ENCODE measurements around the gene PGM2. TPM values are rescaled to one million over a fixed set of nuclear protein-coding genes. Genes with fewer than 3 reads are reported as not detected.

The PGM2 gene
- total RNA-seq, 2 experiments from 2014 or later: 67.4 to 108 TPM

- no peak for TF ChIP-seq EZH2phosphoT487 (IDR thresholded peaks at IDR 0.05; ENCODE audit: borderline replicate concordance, low read depth, low read length)
- no peak for TF ChIP-seq CTCF (conservative IDR thresholded peaks at IDR 0.05; ENCODE audit: low read length)
- H3K4me3 ChIP-seq (ENCODE audit: low read depth, low read length, poor library complexity, severe bottlenecking): no peak overlapping the region
- no TSS peak for BruUV-seq (replicated peaks)
- DNase-seq (ENCODE audit: low spot score): no peak
- H3K4me1 ChIP-seq (ENCODE audit: insufficient read depth, low read length, poor library complexity, severe bottlenecking): no peaks in the 10 kb centered on the region
- ChIA-PET CTCF (ENCODE audit: unreplicated experiment) (no interaction called here), POLR2A (interaction anchor here (2.0 kb wide), 1 partner anchor 21 kb away, joined by 13 read pairs; no protein-coding TSS in a partner anchor)
- H3K9me2 ChIP-seq (ENCODE audit: insufficient read depth, low read length): no peaks in the 10 kb centered on the region
- H3K4me2 ChIP-seq (ENCODE audit: low read length): no peak overlapping the region
- peaks cover 10% of the 10 kb centered on the region for H3K36me3 ChIP-seq (ENCODE audit: insufficient read depth, low read length)
- no peaks in the 10 kb centered on the region for H4K20me1 ChIP-seq (ENCODE audit: insufficient read depth, low read length)
- H2AFZ ChIP-seq (ENCODE audit: low read length): no peak overlapping the region
- H3K79me2 ChIP-seq (ENCODE audit: insufficient read depth, low read depth, low read length): no peaks in the 10 kb centered on the region
- no peak overlapping the region for H3K27ac ChIP-seq (ENCODE audit: low read depth, low read length, poor library complexity, severe bottlenecking)
- intact Hi-C loops (cut with micrococcal nuclease; ENCODE audit: unreplicated experiment): no loop called here
- H3K9me3 ChIP-seq (ENCODE audit: low read length): no peaks in the 10 kb centered on the region
Observed at GRCh38 chr4:37873386-37873785, 46.9 kb downstream of the PGM2 start.

DNA sequence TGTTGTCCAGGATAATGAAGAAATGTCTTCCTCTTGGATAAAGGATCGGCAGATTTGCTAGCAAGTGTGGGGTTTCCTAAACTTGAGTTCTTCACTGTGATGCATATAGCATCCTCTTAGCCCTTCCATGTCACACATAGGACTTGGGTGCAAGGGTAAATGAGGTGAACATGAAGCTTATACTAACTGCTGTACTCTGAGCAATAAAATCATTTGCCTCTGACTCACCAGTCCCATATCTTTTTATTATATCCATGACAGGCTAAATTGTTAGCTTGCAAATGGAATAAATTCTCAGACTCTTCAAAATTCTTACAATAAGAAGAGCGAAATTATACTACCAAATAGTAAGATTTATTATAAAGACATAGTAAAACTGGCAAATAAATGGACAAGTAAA is 49.7 kb downstream of the PGM2 start:
- Histone ChIP-seq H3K79me2 (ENCODE audit: insufficient read depth, low read depth, low read length) (no peaks in the 10 kb centered on the region), H3K36me3 (ENCODE audit: insufficient read depth, low read length) (peaks cover 3% of the 10 kb centered on the region; the same call in 1 of the 2 replicates), H3K4me3 (ENCODE audit: low read depth, low read length, poor library complexity, severe bottlenecking) (no peak overlapping the region), H3K4me2 (ENCODE audit: low read length) (no peak overlapping the region), H4K20me1 (ENCODE audit: insufficient read depth, low read length) (no peaks in the 10 kb centered on the region), H3K4me1 (ENCODE audit: insufficient read depth, low read length, poor library complexity, severe bottlenecking) (peaks cover 9% of the 10 kb centered on the region), H3K27ac (ENCODE audit: low read depth, low read length, poor library complexity, severe bottlenecking) (no peak overlapping the region), H3K9me2 (ENCODE audit: insufficient read depth, low read length) (no peaks in the 10 kb centered on the region), H2AFZ (ENCODE audit: low read length) (no peak overlapping the region), H3K9me3 (ENCODE audit: low read length) (no peaks in the 10 kb centered on the region)
- no peak for DNase-seq (ENCODE audit: low spot score)
- no TSS peak for BruUV-seq (replicated peaks)
- no peak for TF ChIP-seq CTCF (conservative IDR thresholded peaks at IDR 0.05; ENCODE audit: low read length)
- TF ChIP-seq EZH2phosphoT487 (IDR thresholded peaks at IDR 0.05; ENCODE audit: borderline replicate concordance, low read depth, low read length): no peak
- ChIA-PET POLR2A (interaction anchor here (0.7 to 1.6 kb wide), 5 partner anchors 11 to 206 kb away, joined by 3 to 8 read pairs (median 4); no protein-coding TSS in a partner anchor), CTCF (ENCODE audit: unreplicated experiment) (no interaction called here)
- intact Hi-C loops (cut with micrococcal nuclease; ENCODE audit: unreplicated experiment): no loop called here

GRCh38 chr4:37879365-37879764 is 52.9 kb downstream of the PGM2 start:
- H3K4me2 ChIP-seq (ENCODE audit: low read length): no peak overlapping the region
- no peak overlapping the region for H3K4me3 ChIP-seq (ENCODE audit: low read depth, low read length, poor library complexity, severe bottlenecking)
- no peaks in the 10 kb centered on the region for H3K36me3 ChIP-seq (ENCODE audit: insufficient read depth, low read length)
- peak; percentile 27 for DNase-seq (ENCODE audit: low spot score)
- BruUV-seq (replicated peaks): no TSS peak
- H3K27ac ChIP-seq (ENCODE audit: low read depth, low read length, poor library complexity, severe bottlenecking): no peak overlapping the region
- H3K9me2 ChIP-seq (ENCODE audit: insufficient read depth, low read length): no peaks in the 10 kb centered on the region
- no peak for TF ChIP-seq CTCF (conservative IDR thresholded peaks at IDR 0.05; ENCODE audit: low read length)
- ChIA-PET CTCF (ENCODE audit: unreplicated experiment) (no interaction called here), POLR2A (interaction anchor here (0.6 to 1.2 kb wide), 5 partner anchors 8 to 112 kb away, joined by 3 read pairs; no protein-coding TSS in a partner anchor)
- no peaks in the 10 kb centered on the region for H3K9me3 ChIP-seq (ENCODE audit: low read length)
- no peak overlapping the region for H2AFZ ChIP-seq (ENCODE audit: low read length)
- peaks cover 9% of the 10 kb centered on the region for H3K4me1 ChIP-seq (ENCODE audit: insufficient read depth, low read length, poor library complexity, severe bottlenecking)
- intact Hi-C loops (cut with micrococcal nuclease; ENCODE audit: unreplicated experiment): no loop called here
- H4K20me1 ChIP-seq (ENCODE audit: insufficient read depth, low read length): no peaks in the 10 kb centered on the region
- H3K79me2 ChIP-seq (ENCODE audit: insufficient read depth, low read depth, low read length): no peaks in the 10 kb centered on the region

All from OCI-LY7 (cell line).